HepG2 (cell line): ENCODE data around the gene CBX5. TPM values are rescaled to one million over a fixed set of nuclear protein-coding genes. Genes with fewer than 3 reads are reported as not detected.
"Not testable (repeated sequence)": the region's sequence is repeated elsewhere in the genome, so short reads cannot be mapped to it uniquely, and the experiment has no call there.

ENCODE experiments used
- ATAC-seq: fragments of 200-7000 bp; cut with Tn5 transposase; 3 replicates; pipeline ENCODE4 v1.9.1; 2020; ENCODE audit warnings: mild to moderate bottlenecking, moderate library complexity
- BruUV-seq: library from RNA; stranded (reverse); fragments of 400-500 nt; replicated peaks from 2 replicates; lab custom pipeline; 2021; lab: Mats Ljungman, UMichigan
- CTCF ChIA-PET: fragments of 300-600 bp; formaldehyde crosslinking; extraction: SDS; loops from one replicate; lab custom pipeline; 2021; ENCODE audit warnings: low total read pairs, inconsistent platforms, low intra/inter-chr PET ratio; lab: Yijun Ruan, JAX
- POLR2A ChIA-PET: fragments of 350-600 bp; sonication (Branson Sonifier 250); formaldehyde crosslinking; loops from one replicate; lab custom pipeline; 2020; ENCODE audit warnings: antibody characterized with exemption, inconsistent platforms; lab: Yijun Ruan, JAX
- DNase-seq: peaks from one replicate; pipeline ENCODE4 v3.0.0-alpha.2; 2015; ENCODE audit warnings: low spot score
- FAIRE-seq: peaks from 3 replicates; lab custom pipeline; 2011; peaks lifted over from hg19 to GRCh38; lab: Jason Lieb, UNC
- H2AFZ ChIP-seq: one replicate; pipeline ENCODE4 v1.6.1; 2011; ENCODE audit warnings: low read length, inconsistent platforms
- H3K27ac ChIP-seq: fragments of 300-600 bp; 3 replicates; pipeline ENCODE4 v1.8.0; 2011; ENCODE audit warnings: mixed run types, mild to moderate bottlenecking, mixed read lengths, low read length, inconsistent platforms; ENCODE audit not compliant: insufficient read depth; ENCODE audit errors: extremely low read length
- H3K27me3 ChIP-seq, 2 experiments: fragments of 200-600 bp in 1 of 2; 2 replicates in 1 of 2; 3 replicates in 1 of 2; pipeline versions ENCODE4 v1.6.0 to v1.8.0; 2011; ENCODE audit warnings: low read length in 2 of 2, mild to moderate bottlenecking in 2 of 2, moderate library complexity in 2 of 2, inconsistent platforms in 1 of 2; ENCODE audit not compliant: insufficient read depth in 2 of 2, control insufficient read depth in 1 of 2
- H3K36me3 ChIP-seq, 2 experiments: fragments of 200-600 bp in 1 of 2; replicated peaks in 1 of 2; 2 replicates in 1 of 2; 3 replicates in 1 of 2; pipeline versions ENCODE4 v1.5.1 to v1.8.0; 2011; ENCODE audit warnings: low read length in 2 of 2, inconsistent platforms in 1 of 2; ENCODE audit not compliant: insufficient read depth in 2 of 2, control insufficient read depth in 1 of 2
- H3K4me1 ChIP-seq: 2 replicates; pipeline ENCODE4 v1.5.1; 2012; ENCODE audit warnings: low read length, inconsistent platforms; ENCODE audit not compliant: insufficient read depth
- H3K4me2 ChIP-seq: 2 replicates; pipeline ENCODE4 v1.6.0; 2011; ENCODE audit warnings: low read depth, low read length, inconsistent platforms
- H3K4me3 ChIP-seq, 3 experiments: fragments of 200-600 bp in 1 of 3; sonication (generic), shearing (Covaris generic) in 1 of 3; replicated peaks in 1 of 3; 2 replicates each; pipeline ENCODE4 v1.5.1; 2011 to 2016; ENCODE audit warnings: low read length in 3 of 3, inconsistent platforms in 2 of 3, low read depth in 2 of 3, mild to moderate bottlenecking in 2 of 3, control low read depth in 1 of 3, mixed read lengths in 1 of 3; ENCODE audit not compliant: insufficient read depth in 1 of 3
- H3K79me2 ChIP-seq: one replicate; pipeline ENCODE4 v1.6.1; 2011; ENCODE audit warnings: low read length, inconsistent platforms; ENCODE audit not compliant: insufficient read depth
- H3K9ac ChIP-seq: 2 replicates; pipeline ENCODE4 v1.6.0; 2011; ENCODE audit warnings: mild to moderate bottlenecking, low read depth, low read length, inconsistent platforms; ENCODE audit not compliant: insufficient read depth
- H3K9me3 ChIP-seq: 2 replicates; pipeline ENCODE4 v1.5.1; 2012; ENCODE audit warnings: mild to moderate bottlenecking, low read length
- H4K20me1 ChIP-seq: 2 replicates; pipeline ENCODE4 v1.6.0; 2011; ENCODE audit warnings: inconsistent platforms, mild to moderate bottlenecking, low read length, moderate library complexity; ENCODE audit not compliant: insufficient read depth
- DNMT3B ChIP-seq: conservative IDR thresholded peaks from 2 replicates; pipeline ENCODE4 v1.6.1; 2016; ENCODE audit warnings: missing biosample characterization, control low read depth
- ELF4 ChIP-seq: sonication (generic); formaldehyde crosslinking; IDR thresholded peaks from 2 replicates; pipeline ENCODE4 v1.5.0; 2020; ENCODE audit warnings: missing genetic modification reagents, mild to moderate bottlenecking, moderate library complexity, borderline replicate concordance
- LCORL ChIP-seq, 2 experiments: fragments of 450-650 bp in 1 of 2; sonication (generic) in 1 of 2; formaldehyde crosslinking in 1 of 2; IDR thresholded peaks; 2 replicates each; pipeline versions ENCODE4 v1.5.0 to v1.6.1; 2017 to 2020; ENCODE audit warnings: antibody characterized with exemption in 1 of 2, missing genetic modification reagents in 1 of 2
- MED13 ChIP-seq: sonication (generic); formaldehyde crosslinking; IDR thresholded peaks from 2 replicates; pipeline ENCODE4 v1.5.0; 2020; ENCODE audit warnings: missing genetic modification reagents
- PRPF4 ChIP-seq: fragments of 200-400 bp; formaldehyde crosslinking; IDR thresholded peaks from 2 replicates; pipeline ENCODE4 v1.6.1; 2016; ENCODE audit warnings: low read length, low read depth; ENCODE audit not compliant: poor library complexity, severe bottlenecking
- RBFOX2 ChIP-seq: fragments of 200-400 bp; formaldehyde crosslinking; IDR thresholded peaks from 2 replicates; pipeline ENCODE4 v1.6.1; 2017; ENCODE audit warnings: low read depth, mild to moderate bottlenecking, low read length
- SATB2 ChIP-seq: sonication (generic); formaldehyde crosslinking; IDR thresholded peaks from 2 replicates; pipeline ENCODE4 v1.5.0; 2020; ENCODE audit warnings: missing genetic modification reagents
- STAG1 ChIP-seq: sonication (generic); formaldehyde crosslinking; IDR thresholded peaks from 2 replicates; pipeline ENCODE4 v1.4.0; 2020; ENCODE audit warnings: missing genetic modification reagents
- ZNF180 ChIP-seq: sonication (generic); formaldehyde crosslinking; IDR thresholded peaks from 2 replicates; pipeline ENCODE4 v1.4.0; 2020; ENCODE audit warnings: low read depth, missing genetic modification reagents, borderline replicate concordance
- ZNF350 ChIP-seq: sonication (generic); formaldehyde crosslinking; IDR thresholded peaks from 2 replicates; pipeline ENCODE4 v1.4.0; 2020; ENCODE audit warnings: mild to moderate bottlenecking, low read depth, missing genetic modification reagents, borderline replicate concordance
- ZNF367 ChIP-seq: sonication (generic); formaldehyde crosslinking; IDR thresholded peaks from 2 replicates; pipeline ENCODE4 v1.4.0; 2020; ENCODE audit warnings: missing genetic modification reagents, borderline replicate concordance
- ZNF607 ChIP-seq: sonication (generic); formaldehyde crosslinking; IDR thresholded peaks from 2 replicates; pipeline ENCODE4 v1.5.1; 2020; ENCODE audit warnings: missing genetic modification reagents, mild to moderate bottlenecking, borderline replicate concordance
- ZNF674 ChIP-seq: sonication (generic); formaldehyde crosslinking; IDR thresholded peaks from 2 replicates; pipeline ENCODE4 v1.5.0; 2020; ENCODE audit warnings: low read depth, mild to moderate bottlenecking, missing genetic modification reagents
- ZSCAN20 ChIP-seq: sonication (generic); formaldehyde crosslinking; IDR thresholded peaks from 2 replicates; pipeline ENCODE4 v1.4.0; 2020; ENCODE audit warnings: missing genetic modification reagents, mild to moderate bottlenecking, borderline replicate concordance
- WGBS: methylation state at CpG from one replicate; pipeline ENCODE4 v1.1.6; 2017; ENCODE audit warnings: low lambda C conversion rate; 5-methylcytosine and 5-hydroxymethylcytosine counted together
- in situ Hi-C: cut with HindIII; loops from 2 replicates; pipeline ENCODE4 v1.10.0; 2017; ENCODE audit warnings: low pct_unique_long_range_greater_than_20kb; ENCODE audit not compliant: extremely low pct_ligation_motif_present
- intact Hi-C: fragments of 100-400 bp; cut with micrococcal nuclease; formaldehyde crosslinking; loops from one replicate; pipeline ENCODE4 v1.10.0; 2022; ENCODE audit not compliant: unreplicated experiment
- polyA plus RNA-seq, 8 experiments: library from polyadenylated mRNA; depleted of rRNA in 3 of 8; stranded (reverse) in 7 of 8; unstranded in 1 of 8; fragments of >200 nt; fragmentation: Illumina TruSeq in 4 of 8; extraction: Trizol in 4 of 8; gene quantifications; 2 replicates each; pipeline versions ENCODE4 v1.2.1 to v1.2.3, GENCODE V29; 2011 to 2016; ENCODE audit warnings: low read depth in 4 of 8, missing spikeins in 1 of 8, mixed read lengths in 1 of 8; ENCODE audit not compliant: insufficient read depth in 1 of 8
- total RNA-seq, 5 experiments: library from RNA; depleted of rRNA; stranded (reverse); fragments of >200 nt; fragmentation: Illumina TruSeq; extraction: Trizol; gene quantifications; 2 replicates each; pipeline ENCODE4 v1.2.3, GENCODE V29; 2016; ENCODE audit warnings: low read depth in 1 of 5
- TF ChIP-seq, protein P1 (sequence below): sonication (generic); formaldehyde crosslinking; IDR thresholded peaks from 2 replicates; pipeline ENCODE4 v1.8.1; 2023; ENCODE audit warnings: mild to moderate bottlenecking, inconsistent platforms, moderate library complexity, missing genetic modification reagents, borderline replicate concordance
- TF ChIP-seq, protein P2 (sequence below): sonication (generic); formaldehyde crosslinking; IDR thresholded peaks from 2 replicates; pipeline ENCODE4 v1.4.0; 2020; ENCODE audit warnings: missing genetic modification reagents, borderline replicate concordance

CBX5 gene
- total and polyA plus RNA-seq, 2 of the 13 experiments (the other 11 are each of a cell fraction or from before 2014, with no cell fraction given) = 16.0 to 22.2 TPM

DNA sequence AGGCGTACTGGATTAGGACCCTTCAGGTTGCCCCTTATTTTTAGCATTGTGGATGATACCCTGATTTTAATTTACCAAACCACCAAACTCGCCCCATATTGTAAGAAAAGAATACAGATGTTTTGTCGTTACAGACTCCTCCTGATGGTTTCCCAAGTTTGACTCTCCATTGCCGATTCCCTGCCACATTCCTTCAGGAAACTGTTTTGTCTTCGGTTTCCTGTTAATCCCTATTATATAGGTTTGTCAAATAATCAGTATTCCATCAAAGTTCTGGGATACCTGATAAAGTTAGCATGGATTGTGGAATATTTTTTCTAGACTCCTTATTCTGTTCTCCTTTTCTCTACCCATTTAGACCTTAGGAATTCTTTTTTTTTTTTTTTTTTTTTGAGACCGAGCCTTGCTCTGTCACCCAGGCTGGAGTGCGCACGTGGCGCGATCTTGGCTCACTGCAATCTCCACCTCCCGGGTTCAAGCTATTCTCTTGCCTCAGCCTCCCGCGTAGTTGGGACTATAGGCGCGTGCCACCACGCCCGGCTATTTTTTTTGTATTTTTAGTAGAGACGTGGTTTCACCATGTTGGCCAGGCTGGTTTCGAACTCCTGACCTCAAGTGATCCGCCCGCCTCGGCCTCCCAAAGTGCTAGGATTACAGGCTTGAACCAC lies 45.7 kb upstream of the CBX5 start:
- peaks cover 51% of the 10 kb centered on the region for H3K4me1 ChIP-seq
- peak overlapping the region; percentile 99 for H3K9ac ChIP-seq
- in situ Hi-C loops = loop anchor here (5.0 kb wide), 1 partner anchor 43 kb away; the partner anchor contains the start of genes CBX5 and HNRNPA1
- FAIRE-seq; DNase-seq; H3K9me3 ChIP-seq; H2AFZ ChIP-seq; H3K36me3 ChIP-seq; H3K27me3 ChIP-seq; ATAC-seq; H4K20me1 ChIP-seq; TF ChIP-seq LCORL (IDR thresholded peaks at IDR 0.05): not testable (repeated sequence)
- TF ChIP-seq MED13 (CRISPR knock-in tag) = 0 out of 2 replicates have a peak, but pooled peaks have one; percentile 35
- TF ChIP-seq STAG1 (CRISPR knock-in tag) = 0 out of 2 replicates have a peak, but pooled peaks have one; percentile 1
- 0 out of 2 replicates have a peak, but pooled peaks have one; percentile 67 for TF ChIP-seq ZSCAN20 (CRISPR knock-in tag)
- peak; percentile 25 for TF ChIP-seq PRPF4
- TF ChIP-seq SATB2 (CRISPR knock-in tag) = 0 out of 2 replicates have a peak, but pooled peaks have one; percentile 6
- TF ChIP-seq ELF4 = 0 out of 2 replicates have a peak, but pooled peaks have one; percentile 71
- TF ChIP-seq DNMT3B = 0 out of 2 replicates have a peak, but pooled peaks have one; percentile 13
- 0 out of 2 replicates have a peak, but pooled peaks have one; percentile 1 for TF ChIP-seq ZNF350 (CRISPR knock-in tag)
- TF ChIP-seq ZNF674 (CRISPR knock-in tag) = 0 out of 2 replicates have a peak, but pooled peaks have one; percentile 33
- TF ChIP-seq ZNF367 = 0 out of 2 replicates have a peak, but pooled peaks have one; percentile 65
- TF ChIP-seq ZNF180 (CRISPR knock-in tag) = 0 out of 2 replicates have a peak, but pooled peaks have one; percentile 34
- TF ChIP-seq RBFOX2 = peak; percentile 67
- TF ChIP-seq, protein P1, sequence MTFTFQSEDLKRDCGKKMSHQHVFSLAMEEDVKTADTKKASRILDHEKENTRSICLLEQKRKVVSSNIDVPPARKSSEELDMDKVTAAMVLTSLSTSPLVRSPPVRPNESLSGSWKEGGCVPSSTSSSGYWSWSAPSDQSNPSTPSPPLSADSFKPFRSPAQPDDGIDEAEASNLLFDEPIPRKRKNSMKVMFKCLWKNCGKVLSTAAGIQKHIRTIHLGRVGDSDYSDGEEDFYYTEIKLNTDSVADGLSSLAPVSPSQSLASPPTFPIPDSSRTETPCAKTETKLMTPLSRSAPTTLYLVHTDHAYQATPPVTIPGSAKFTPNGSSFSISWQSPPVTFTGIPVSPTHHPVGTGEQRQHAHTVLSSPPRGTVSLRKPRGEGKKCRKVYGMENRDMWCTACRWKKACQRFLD (CRISPR knock-in tag) = 0 out of 2 replicates have a peak, but pooled peaks have one; percentile 54
- TF ChIP-seq, protein P2, sequence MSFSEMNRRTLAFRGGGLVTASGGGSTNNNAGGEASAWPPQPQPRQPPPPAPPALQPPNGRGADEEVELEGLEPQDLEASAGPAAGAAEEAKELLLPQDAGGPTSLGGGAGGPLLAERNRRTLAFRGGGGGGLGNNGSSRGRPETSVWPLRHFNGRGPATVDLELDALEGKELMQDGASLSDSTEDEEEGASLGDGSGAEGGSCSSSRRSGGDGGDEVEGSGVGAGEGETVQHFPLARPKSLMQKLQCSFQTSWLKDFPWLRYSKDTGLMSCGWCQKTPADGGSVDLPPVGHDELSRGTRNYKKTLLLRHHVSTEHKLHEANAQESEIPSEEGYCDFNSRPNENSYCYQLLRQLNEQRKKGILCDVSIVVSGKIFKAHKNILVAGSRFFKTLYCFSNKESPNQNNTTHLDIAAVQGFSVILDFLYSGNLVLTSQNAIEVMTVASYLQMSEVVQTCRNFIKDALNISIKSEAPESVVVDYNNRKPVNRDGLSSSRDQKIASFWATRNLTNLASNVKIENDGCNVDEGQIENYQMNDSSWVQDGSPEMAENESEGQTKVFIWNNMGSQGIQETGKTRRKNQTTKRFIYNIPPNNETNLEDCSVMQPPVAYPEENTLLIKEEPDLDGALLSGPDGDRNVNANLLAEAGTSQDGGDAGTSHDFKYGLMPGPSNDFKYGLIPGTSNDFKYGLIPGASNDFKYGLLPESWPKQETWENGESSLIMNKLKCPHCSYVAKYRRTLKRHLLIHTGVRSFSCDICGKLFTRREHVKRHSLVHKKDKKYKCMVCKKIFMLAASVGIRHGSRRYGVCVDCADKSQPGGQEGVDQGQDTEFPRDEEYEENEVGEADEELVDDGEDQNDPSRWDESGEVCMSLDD (CRISPR knock-in tag) = 0 out of 2 replicates have a peak, but pooled peaks have one; percentile 53
- TF ChIP-seq ZNF607 (CRISPR knock-in tag) = 0 out of 2 replicates have a peak, but pooled peaks have one; percentile 42
- peak; percentile 11; the same call in 1 of the 2 replicates for TF ChIP-seq LCORL (CRISPR knock-in tag; IDR thresholded peaks at IDR 0.05)
- ChIA-PET POLR2A (interaction anchor here (0.6 to 3.5 kb wide), 14 partner anchors 8 to 500 kb away, joined by 3 to 87 read pairs (median 10); partner anchors contain the start of genes CBX5, HNRNPA1 and NFE2), CTCF (interaction anchor here (1.1 to 2.6 kb wide), 2 partner anchors 29 to 31 kb away, joined by 3 to 34 read pairs; no protein-coding TSS in a partner anchor)
- peak overlapping the region; percentile 82 to 84 (median 83) for H3K4me3 ChIP-seq
- intact Hi-C loops = loop anchor here (2.0 kb wide), 1 partner anchor 33 kb away; no protein-coding TSS in a partner anchor
- peak overlapping the region; percentile 89 for H3K27ac ChIP-seq
- peaks cover 26% of the 10 kb centered on the region for H3K79me2 ChIP-seq
- 60% methylated on average over 22 of the region's 22 CpGs for WGBS
- BruUV-seq = TSS peak; percentile 84
- H3K4me2 ChIP-seq = peak overlapping the region; percentile 77
